NCI-H1048 (cell line): ENCODE measurements around the gene PRLR.
"Not testable (repeated sequence)": the region's sequence is repeated elsewhere in the genome, so short reads cannot be mapped to it uniquely, and the experiment has no call there.

Experiments
- DNase-seq: peaks from one replicate; lab custom pipeline; 2025; lab: John Stamatoyannopoulos, UW

Gene PRLR

GRCh38 chr5:35081134-35081533, 149.2 kb downstream of the PRLR start:
- no peak for DNase-seq

GRCh38 chr5:35073160-35073559, 157.1 kb downstream of the PRLR start:
- DNase-seq: no peak

GRCh38 chr5:35069188-35069587, 161.1 kb downstream of the PRLR start:
- DNase-seq: no peak

- DNase-seq: no peak
Measured at GRCh38 chr5:35067985-35068384, 162.3 kb downstream of the PRLR start.

GRCh38 chr5:35066260-35066795, 164.0 kb downstream of the PRLR start:
- DNase-seq: no peak

GRCh38 chr5:35063414-35063813, 166.9 kb downstream of the PRLR start:
- no peak for DNase-seq

GRCh38 chr5:35061211-35061770, 169.0 kb downstream of the PRLR start:
- no peak for DNase-seq

GRCh38 chr5:35060236-35060635, 170.1 kb downstream of the PRLR start:
- no peak for DNase-seq

GRCh38 chr5:35059251-35059650, 171.0 kb downstream of the PRLR start:
- no peak for DNase-seq

- DNase-seq: no peak
Measured at GRCh38 chr5:35058374-35058788, 171.9 kb downstream of the PRLR start.

GRCh38 chr5:35056686-35057085, 173.6 kb downstream of the PRLR start:
- no peak for DNase-seq

- no peak for DNase-seq
Measured at GRCh38 chr5:35052838-35053237, 177.4 kb downstream of the PRLR start.

- DNase-seq: no peak
Measured at GRCh38 chr5:35050541-35051126, 179.7 kb downstream of the PRLR start.

GRCh38 chr5:35048910-35049309, 181.4 kb downstream of the PRLR start:
- DNase-seq: no peak

- DNase-seq: no peak
Measured at GRCh38 chr5:35047785-35048404, 182.4 kb downstream of the PRLR start, which contains the start of gene AGXT2. TSS of gene AGXT2 (minus strand) at chr5:35047949. CDS start at chr5:35047892, 57 bp downstream.

GRCh38 chr5:35046774-35047173, 183.5 kb downstream of the PRLR start:
- no peak for DNase-seq

- DNase-seq: no peak
Measured at GRCh38 chr5:35045280-35045679, 185.0 kb downstream of the PRLR start.

GRCh38 chr5:35044649-35045048, 185.6 kb downstream of the PRLR start:
- DNase-seq: no peak

GRCh38 chr5:35042781-35043180, 187.5 kb downstream of the PRLR start:
- no peak for DNase-seq

- DNase-seq: no peak
Measured at GRCh38 chr5:35041261-35041660, 189.0 kb downstream of the PRLR start.

GRCh38 chr5:35038891-35039290, 191.4 kb downstream of the PRLR start:
- DNase-seq: no peak

GRCh38 chr5:35036536-35036935, 193.8 kb downstream of the PRLR start:
- DNase-seq: no peak

- DNase-seq: not testable (repeated sequence)
Measured at GRCh38 chr5:35035929-35036328, 194.4 kb downstream of the PRLR start.
